CD1c-positive myeloid dendritic cell (primary cell): Measurements from ENCODE around the gene REEP5.

ENCODE experiments used
- DNase-seq: peaks from one replicate; pipeline ENCODE4 v3.0.0-alpha.2; 2016; ENCODE audit errors: extremely low spot score

REEP5 gene

DNA sequence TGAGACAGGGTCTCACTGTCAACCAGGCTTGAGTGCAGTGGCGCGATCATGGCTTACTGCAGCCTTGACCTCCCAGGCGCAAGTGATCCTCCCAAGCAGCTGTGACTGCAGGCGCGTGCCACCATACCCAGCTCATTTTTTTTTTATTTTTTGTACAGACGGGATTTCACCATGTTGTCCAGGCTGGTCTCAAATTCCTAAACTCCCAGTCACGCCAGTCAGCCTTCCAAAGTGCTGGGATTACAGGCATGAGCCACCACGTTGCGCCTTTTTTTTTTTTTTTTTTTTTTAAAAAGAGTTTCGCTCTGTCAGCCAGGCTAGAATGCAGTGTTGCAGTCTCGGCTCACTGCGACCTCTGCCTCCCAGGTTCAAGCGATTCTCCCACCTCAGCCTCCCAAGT lies 88.1 kb downstream of the REEP5 start:
- no peak for DNase-seq

- no peak for DNase-seq
Observed at GRCh38 chr5:112830378-112830777, 91.6 kb downstream of the REEP5 start.
